Prostate gland (tissue), 2 donors: ENCODE measurements around the gene IL18RAP. TPM values are rescaled to one million over a fixed set of nuclear protein-coding genes. Genes with fewer than 3 reads are reported as not detected.

Experiments used
- DNase-seq: peaks from one replicate; pipeline ENCODE4 v3.0.0-alpha.2; 2019; ENCODE audit warnings: low spot score
- H3K27ac ChIP-seq, 2 donors: fragments of 200-600 bp; sonication (generic); 2 replicates each; pipeline ENCODE4 v1.5.1; 2017 to 2019
- H3K27me3 ChIP-seq: fragments of 200-600 bp; sonication (generic); replicated peaks from 2 replicates; pipeline ENCODE4 v1.5.1; 2019; ENCODE audit not compliant: insufficient read depth
- H3K36me3 ChIP-seq, 2 donors: fragments of 200-600 bp; sonication (generic); 1 replicate in 1 of 2; 2 replicates in 1 of 2; pipeline versions ENCODE4 v1.5.1 to v1.8.1; 2017 to 2019
- H3K4me1 ChIP-seq: fragments of 200-600 bp; sonication (generic); replicated peaks from 2 replicates; pipeline ENCODE4 v1.5.1; 2019
- H3K4me3 ChIP-seq, 2 donors: fragments of 200-600 bp; sonication (generic); 2 replicates each; pipeline ENCODE4 v1.5.1; 2017 to 2019
- H3K9me3 ChIP-seq: fragments of 200-600 bp; sonication (generic); 2 replicates; pipeline ENCODE4 v1.5.1; 2017
- CTCF ChIP-seq, 4 experiments: fragments of 200-600 bp in 2 of 4; fragments of 450-650 bp in 2 of 4; sonication (generic) in 2 of 4; IDR thresholded peaks; 1 replicate in 3 of 4; 2 replicates in 1 of 4; pipeline ENCODE4 v1.5.1; 2016 to 2019; ENCODE audit warnings: antibody characterized with exemption in 4 of 4, mild to moderate bottlenecking in 2 of 4, moderate library complexity in 2 of 4
- POLR2A ChIP-seq: fragments of 450-650 bp; IDR thresholded peaks from one replicate; pipeline ENCODE4 v1.6.1; 2016; ENCODE audit warnings: antibody characterized with exemption, mild to moderate bottlenecking
- POLR2AphosphoS5 ChIP-seq: sonication (generic); formaldehyde crosslinking; IDR thresholded peaks from one replicate; pipeline ENCODE4 v1.6.1; 2017; ENCODE audit warnings: antibody characterized with exemption
- WGBS: methylation state at CpG from one replicate; pipeline ENCODE4 v1.1.5; 2018; 5-methylcytosine and 5-hydroxymethylcytosine counted together
- intact Hi-C: fragments of 100-400 bp; cut with DNase I; formaldehyde crosslinking; loops from one replicate; pipeline ENCODE4 v1.14.2; 2022
- total RNA-seq, 2 donors: library from RNA; depleted of rRNA; stranded (reverse); fragments of >200 nt; gene quantifications; one replicate each; pipeline ENCODE4 v1.1.0, GENCODE V29; 2016

The IL18RAP gene
- total RNA-seq, 2 donors from 2014 or later = 0.14 TPM; not detected in 1

DNA sequence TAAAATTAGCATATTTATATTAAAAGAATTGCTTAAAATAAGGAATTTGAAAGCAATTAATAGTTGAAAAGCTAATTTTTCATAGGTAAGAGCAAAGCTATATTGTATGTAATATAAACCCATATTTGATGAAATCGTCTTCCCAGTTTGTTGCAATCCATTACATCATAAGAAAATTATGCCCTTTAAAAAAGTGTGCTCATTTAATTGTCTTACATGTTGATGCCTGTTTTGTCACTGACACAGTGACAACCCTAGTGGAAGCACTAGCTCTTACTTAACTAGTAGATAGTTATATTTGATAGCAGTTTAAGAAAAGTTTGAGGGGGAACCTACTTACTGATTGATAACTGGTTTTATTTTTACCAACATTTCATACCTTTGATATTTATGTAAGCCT, 30.0 kb upstream of the IL18RAP start:
- no peaks in the 10 kb centered on the region for H3K36me3 ChIP-seq
- TF ChIP-seq CTCF (IDR thresholded peaks at IDR 0.05) (no peak), POLR2A (no peak), POLR2AphosphoS5 (no peak)
- intact Hi-C loops = no loop called here
- no peaks in the 10 kb centered on the region for H3K9me3 ChIP-seq
- 15% methylated on average over 1 of the region's 1 CpG for WGBS
- no peak for DNase-seq
- H3K4me3 ChIP-seq = no peak overlapping the region
- no peak overlapping the region for H3K27ac ChIP-seq
- no peaks in the 10 kb centered on the region for H3K27me3 ChIP-seq
- no peaks in the 10 kb centered on the region for H3K4me1 ChIP-seq

GRCh38 chr2:102396012-102396411, 26.9 kb upstream of the IL18RAP start:
- H3K4me3 ChIP-seq = no peak overlapping the region

GRCh38 chr2:102397209-102397608, 25.8 kb upstream of the IL18RAP start:
- intact Hi-C loops = no loop called here
- Histone ChIP-seq H3K4me1 (no peaks in the 10 kb centered on the region), H3K4me3 (no peak overlapping the region), H3K36me3 (no peaks in the 10 kb centered on the region), H3K9me3 (no peaks in the 10 kb centered on the region), H3K27ac (no peak overlapping the region), H3K27me3 (no peaks in the 10 kb centered on the region)
- DNase-seq = no peak
- WGBS = 81% methylated on average over 6 of the region's 6 CpGs
- TF ChIP-seq POLR2A = no peak
- no peak for TF ChIP-seq CTCF (IDR thresholded peaks at IDR 0.05)
- no peak for TF ChIP-seq POLR2AphosphoS5

More at GRCh38 chr2:102396012-102396411, 26.9 kb upstream of the IL18RAP start:
- no peaks in the 10 kb centered on the region for H3K27me3 ChIP-seq
- H3K27ac ChIP-seq = no peak overlapping the region
- no peak for TF ChIP-seq POLR2A
- TF ChIP-seq CTCF (IDR thresholded peaks at IDR 0.05) = no peak
- TF ChIP-seq POLR2AphosphoS5 = no peak
- DNase-seq = no peak
- WGBS = 66% methylated on average over 2 of the region's 2 CpGs
- no peaks in the 10 kb centered on the region for H3K36me3 ChIP-seq
- H3K9me3 ChIP-seq = no peaks in the 10 kb centered on the region
- H3K4me1 ChIP-seq = no peaks in the 10 kb centered on the region
- intact Hi-C loops = no loop called here

DNA sequence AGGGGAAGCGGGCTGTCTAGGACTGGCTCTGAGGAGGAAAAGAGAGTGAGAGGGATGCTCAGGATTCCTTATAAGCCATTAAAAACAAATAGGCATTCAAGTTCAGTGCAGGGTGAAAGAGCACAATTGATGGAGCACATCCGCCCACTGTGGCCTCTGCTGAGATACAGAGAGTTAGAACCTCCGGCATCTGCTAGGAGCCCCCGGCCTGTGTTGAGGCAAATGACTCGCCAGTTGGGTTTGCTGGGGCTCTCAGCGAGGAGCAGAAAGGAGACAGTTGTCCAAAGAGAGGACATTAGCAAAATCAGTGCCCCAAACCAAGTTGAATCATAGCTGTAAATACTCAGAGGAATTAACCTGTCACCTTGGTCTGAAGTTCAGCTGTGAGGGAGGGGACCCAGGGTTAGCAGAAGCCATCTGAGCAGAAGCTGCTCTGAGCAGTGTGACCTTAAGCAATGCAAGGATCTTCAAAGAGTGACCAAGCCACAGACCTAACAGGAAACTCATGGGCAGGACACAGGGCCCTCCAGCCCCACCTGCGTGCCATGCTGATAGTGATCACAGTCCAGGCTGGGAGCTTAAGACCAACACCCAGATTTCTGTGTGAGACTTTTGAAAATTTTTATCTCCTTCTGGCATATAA, 23.3 kb upstream of the IL18RAP start:
- Histone ChIP-seq H3K9me3 (no peaks in the 10 kb centered on the region), H3K36me3 (no peaks in the 10 kb centered on the region), H3K4me3 (no peak overlapping the region), H3K27ac (no peak overlapping the region), H3K4me1 (no peaks in the 10 kb centered on the region), H3K27me3 (no peaks in the 10 kb centered on the region)
- intact Hi-C loops = no loop called here
- WGBS = 68% methylated on average over 7 of the region's 7 CpGs
- TF ChIP-seq POLR2AphosphoS5 = no peak
- DNase-seq = no peak

DNA sequence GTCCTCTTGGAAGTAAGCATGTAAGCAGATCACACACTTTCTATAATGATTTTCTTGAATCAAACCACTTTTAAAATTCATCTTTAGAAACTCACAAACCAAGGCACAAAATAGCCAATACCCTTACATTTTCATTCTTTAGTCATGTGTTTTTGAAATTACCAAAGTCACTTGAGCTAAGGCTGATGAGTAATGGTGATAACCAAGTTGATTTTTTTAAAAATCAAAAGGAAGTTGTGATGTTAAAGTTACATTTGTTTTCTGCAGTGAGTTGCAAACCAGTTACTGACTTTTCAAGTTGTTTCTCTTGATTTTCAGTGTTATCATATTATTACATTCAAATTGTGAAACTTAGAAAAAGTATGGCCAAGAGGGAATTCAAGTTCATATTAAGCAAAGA, 21.5 kb upstream of the IL18RAP start:
- Histone ChIP-seq H3K4me3 (no peak overlapping the region), H3K4me1 (no peaks in the 10 kb centered on the region), H3K36me3 (no peaks in the 10 kb centered on the region), H3K9me3 (no peaks in the 10 kb centered on the region), H3K27ac (no peak overlapping the region), H3K27me3 (no peaks in the 10 kb centered on the region)
- TF ChIP-seq CTCF (IDR thresholded peaks at IDR 0.05) = no peak
- TF ChIP-seq POLR2AphosphoS5 = no peak
- TF ChIP-seq POLR2A = no peak
- no peak for DNase-seq
- intact Hi-C loops = no loop called here
